IMR-90 (cell line): ENCODE data around the gene CTSC.

Source experiments
- BHLHE40 ChIP-seq: fragments of 150-350 bp; IDR thresholded peaks from 2 replicates; pipeline ENCODE4 v1.6.1; 2016; ENCODE audit warnings: mild to moderate bottlenecking, low read depth, low read length
- CTCF ChIP-seq: conservative IDR thresholded peaks from 2 replicates; pipeline ENCODE4 v1.5.1; 2012; ENCODE audit warnings: mild to moderate bottlenecking, low read depth, low read length, improper control_type of control experiment
- ELK1 ChIP-seq: fragments of 150-350 bp; IDR thresholded peaks from 2 replicates; pipeline ENCODE4 v1.6.1; 2016; ENCODE audit warnings: low read depth, mild to moderate bottlenecking, low read length, moderate library complexity, borderline replicate concordance
- MAFK ChIP-seq: IDR thresholded peaks from 2 replicates; pipeline ENCODE4 v1.6.1; 2012; ENCODE audit warnings: low read depth, low read length, improper control_type of control experiment
- MAZ ChIP-seq: IDR thresholded peaks from 2 replicates; pipeline ENCODE4 v1.6.1; 2012; ENCODE audit warnings: low read depth, mild to moderate bottlenecking, low read length, improper control_type of control experiment, moderate library complexity, borderline replicate concordance
- MXI1 ChIP-seq: IDR thresholded peaks from 2 replicates; pipeline ENCODE4 v1.6.1; 2012; ENCODE audit warnings: low read depth, mild to moderate bottlenecking, low read length, moderate library complexity, borderline replicate concordance
- NFE2L2 ChIP-seq: fragments of 150-350 bp; IDR thresholded peaks from 2 replicates; pipeline ENCODE4 v1.6.1; 2016; ENCODE audit warnings: low read depth, mild to moderate bottlenecking, low read length
- POLR2A ChIP-seq: IDR thresholded peaks from 2 replicates; pipeline ENCODE4 v1.6.1; 2012; ENCODE audit warnings: mild to moderate bottlenecking, low read depth, low read length
- RAD21 ChIP-seq: IDR thresholded peaks from 2 replicates; pipeline ENCODE4 v1.6.1; 2012; ENCODE audit warnings: low read length, improper control_type of control experiment
- RCOR1 ChIP-seq: IDR thresholded peaks from 2 replicates; pipeline ENCODE4 v1.6.1; 2012; ENCODE audit warnings: mild to moderate bottlenecking, low read length, improper control_type of control experiment; ENCODE audit not compliant: insufficient replicate concordance
- RFX5 ChIP-seq: IDR thresholded peaks from 2 replicates; pipeline ENCODE4 v1.8.0; 2012; ENCODE audit warnings: low read depth, mild to moderate bottlenecking, low read length, moderate library complexity
- SMC3 ChIP-seq: fragments of 150-350 bp; IDR thresholded peaks from 2 replicates; pipeline ENCODE4 v1.6.1; 2016; ENCODE audit warnings: low read depth, mild to moderate bottlenecking, antibody characterized with exemption, low read length, moderate library complexity
- USF2 ChIP-seq: fragments of 150-350 bp; IDR thresholded peaks from 2 replicates; pipeline ENCODE4 v1.6.1; 2017; ENCODE audit warnings: mild to moderate bottlenecking, antibody characterized with exemption, low read length, low read depth

GRCh38 chr11:88384004-88384668, 46.6 kb upstream of the CTSC start:
- TF ChIP-seq CTCF, result no peak
- no peak for TF ChIP-seq ELK1
- TF ChIP-seq SMC3, result no peak
- no peak for TF ChIP-seq NFE2L2
- TF ChIP-seq MXI1, result no peak
- no peak for TF ChIP-seq MAFK
- no peak for TF ChIP-seq POLR2A
- TF ChIP-seq BHLHE40, result no peak
- no peak for TF ChIP-seq MAZ
- TF ChIP-seq USF2, result no peak
- no peak for TF ChIP-seq RAD21
- TF ChIP-seq RCOR1, result no peak
- no peak for TF ChIP-seq RFX5
